ENCODE results near the gene GPC3.

Gene GPC3

GRCh38 chrX:133965321-133965720, 20.1 kb downstream of the GPC3 start:
- DNase-seq: no peak

DNA sequence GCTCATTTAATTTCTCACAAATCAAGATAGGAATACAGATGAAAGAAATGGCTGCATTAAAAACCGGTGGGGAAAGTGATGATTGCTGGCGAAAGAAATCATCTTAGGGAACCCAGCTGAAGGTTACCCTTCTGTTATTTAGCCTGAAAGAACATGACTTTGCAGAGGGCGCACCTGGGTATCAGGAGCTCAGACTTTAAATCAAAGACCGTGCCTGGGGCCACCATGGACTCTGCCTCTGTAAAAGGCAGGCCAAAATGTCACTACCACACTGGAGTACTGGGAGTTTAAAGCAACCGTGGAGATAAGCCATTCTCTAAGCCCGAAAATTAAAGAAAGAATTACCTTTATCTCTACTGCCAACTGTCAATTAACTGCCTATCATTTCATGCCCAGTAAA, 24.3 kb downstream of the GPC3 start:
- DNase-seq: no peak

DNA sequence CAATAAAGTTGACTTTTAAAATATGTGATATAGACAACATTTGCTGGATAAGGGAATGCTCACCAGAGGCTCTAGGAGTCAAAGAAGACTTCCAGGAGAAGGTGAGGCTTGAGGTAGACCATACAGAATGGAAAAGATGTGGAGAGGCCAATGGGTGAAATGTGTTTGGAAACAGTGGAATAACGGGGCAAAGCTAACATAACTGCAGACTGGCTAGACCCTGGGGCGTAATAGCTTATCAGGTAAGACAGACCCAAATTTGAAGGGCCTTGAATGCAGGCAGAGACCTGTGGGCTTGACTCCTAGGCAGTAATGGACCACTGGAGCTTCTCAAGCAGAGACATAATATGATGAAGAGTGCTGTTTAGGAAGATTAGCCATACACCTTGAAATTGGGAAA, 25.4 kb downstream of the GPC3 start:
- no peak for DNase-seq

DNA sequence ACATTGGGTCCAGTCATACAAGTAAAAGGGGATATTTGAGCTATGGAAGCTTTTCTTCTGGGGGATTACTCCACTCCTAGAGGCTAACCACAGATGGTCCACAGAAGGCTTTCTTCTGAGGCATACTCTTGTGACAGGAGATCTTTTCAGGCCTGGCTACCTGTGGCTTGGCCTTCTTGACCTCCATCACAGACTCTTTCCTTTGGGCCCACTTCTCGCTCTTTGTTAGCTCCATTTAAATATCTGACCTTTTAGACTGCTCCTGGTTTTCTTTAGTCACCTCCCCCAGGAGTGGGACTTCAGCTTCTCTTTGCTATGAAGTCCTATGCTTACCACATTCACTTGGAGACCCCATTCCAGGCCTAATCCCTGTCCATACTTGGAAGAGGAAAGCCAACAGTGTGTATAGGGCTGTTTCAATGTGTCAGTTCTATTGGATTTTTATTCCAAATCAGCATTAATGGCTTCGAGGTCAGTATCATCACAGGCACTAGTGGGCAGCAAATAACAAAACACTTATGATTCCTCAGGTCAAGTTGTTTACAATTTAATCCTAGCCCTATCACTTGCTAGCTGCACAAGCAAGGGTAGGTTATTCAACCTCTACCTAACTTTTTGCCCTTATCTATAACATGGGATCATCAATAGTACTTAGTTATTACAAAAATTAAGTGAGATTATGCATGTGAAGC, 26.3 kb downstream of the GPC3 start:
- DNase-seq: no peak

DNA sequence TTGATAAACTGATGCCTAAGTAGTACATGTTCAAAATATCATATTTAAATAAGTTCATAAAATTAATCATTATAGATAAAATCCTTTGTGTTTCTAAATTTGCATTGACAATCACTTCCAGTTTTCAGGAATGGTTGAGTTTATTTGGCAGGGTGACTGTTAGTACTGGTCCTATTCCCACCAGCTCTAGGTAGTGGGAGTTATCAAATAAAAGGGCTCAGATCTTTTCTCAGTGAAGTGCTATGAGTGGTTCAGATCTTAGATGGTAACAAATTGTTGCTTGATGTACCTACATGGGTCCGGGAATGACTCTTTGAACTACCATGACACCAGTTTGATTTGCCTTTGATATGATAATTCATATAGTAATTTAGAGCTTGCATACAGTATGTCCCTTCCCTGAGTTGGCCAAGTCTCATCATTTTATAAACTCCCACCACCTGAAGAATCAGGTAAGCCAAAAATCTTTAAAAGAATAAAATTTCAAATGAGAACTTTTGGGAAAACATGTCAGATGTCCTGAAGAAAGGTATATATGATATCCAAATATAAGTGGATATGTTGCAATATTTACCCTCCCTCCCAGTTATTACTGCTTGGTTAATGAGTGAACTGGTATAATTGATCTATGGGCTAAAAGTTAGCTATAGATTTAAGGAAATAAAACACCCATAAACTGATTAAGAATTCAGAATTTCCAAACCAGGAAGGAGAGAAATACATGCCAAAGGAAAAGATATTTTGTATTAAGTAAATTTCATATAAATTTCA, 28.6 kb downstream of the GPC3 start:
- DNase-seq: no peak

GRCh38 chrX:133953785-133954355, 31.5 kb downstream of the GPC3 start:
- no peak for DNase-seq

GRCh38 chrX:133953078-133953477, 32.3 kb downstream of the GPC3 start:
- no peak for DNase-seq

DNA sequence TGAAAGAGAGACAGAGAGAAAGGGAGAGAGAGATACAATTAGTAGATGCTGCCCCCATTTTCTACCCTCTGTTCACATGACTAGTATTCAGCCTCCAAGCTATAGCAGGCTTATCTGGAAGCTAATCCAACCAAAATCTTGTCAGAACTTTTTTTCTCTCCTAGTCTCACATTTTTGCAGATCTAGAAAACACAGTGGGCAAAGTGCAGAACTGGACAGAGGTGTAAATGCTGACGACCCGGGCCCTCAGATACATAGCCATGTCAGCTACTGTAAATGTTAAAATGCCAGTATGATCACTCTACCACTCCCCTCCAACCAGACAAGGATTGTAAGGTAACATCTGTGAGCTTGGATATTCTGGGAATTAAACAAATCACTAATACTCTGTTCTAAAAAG, 34.3 kb downstream of the GPC3 start:
- DNase-seq: no peak

DNA sequence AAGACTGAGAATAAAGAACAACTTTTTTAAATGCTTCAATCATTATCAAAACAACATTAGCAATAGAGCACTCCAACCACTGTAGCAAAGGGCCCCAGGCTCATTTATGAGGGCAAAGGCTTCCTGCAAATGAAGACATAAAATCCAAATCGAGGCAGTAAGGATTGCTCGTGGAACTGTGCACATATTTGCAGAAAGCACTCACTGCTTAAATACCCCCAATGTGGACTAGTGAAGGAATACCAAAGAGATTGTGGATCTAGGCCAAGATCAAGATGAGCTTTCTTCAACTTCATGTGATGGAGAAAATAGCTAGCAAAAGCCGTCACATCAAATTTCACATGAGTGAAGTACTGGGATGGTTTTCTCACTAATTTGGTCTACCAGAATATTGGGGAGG, 35.2 kb downstream of the GPC3 start:
- DNase-seq: no peak

DNA sequence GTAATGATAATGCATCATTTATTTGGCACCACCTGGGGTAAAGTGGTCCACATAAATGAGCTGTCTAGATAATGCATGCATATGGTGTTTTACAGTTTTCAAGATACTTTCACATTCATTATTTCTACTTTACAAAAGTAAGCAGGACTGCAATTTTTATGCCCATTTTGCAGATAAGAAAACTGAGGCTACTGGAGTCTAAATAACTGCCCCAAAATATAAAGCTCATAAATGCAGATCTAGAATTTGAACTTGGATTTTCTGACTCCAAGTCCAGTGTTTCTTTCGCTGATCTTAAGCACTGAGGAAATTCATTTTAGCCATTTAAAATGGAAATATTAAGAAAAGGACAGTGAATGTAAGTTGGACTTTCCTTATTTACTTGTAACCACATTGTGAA, 36.5 kb downstream of the GPC3 start:
- DNase-seq: no peak

GRCh38 chrX:133947996-133948395, 37.4 kb downstream of the GPC3 start:
- no peak for DNase-seq

DNA sequence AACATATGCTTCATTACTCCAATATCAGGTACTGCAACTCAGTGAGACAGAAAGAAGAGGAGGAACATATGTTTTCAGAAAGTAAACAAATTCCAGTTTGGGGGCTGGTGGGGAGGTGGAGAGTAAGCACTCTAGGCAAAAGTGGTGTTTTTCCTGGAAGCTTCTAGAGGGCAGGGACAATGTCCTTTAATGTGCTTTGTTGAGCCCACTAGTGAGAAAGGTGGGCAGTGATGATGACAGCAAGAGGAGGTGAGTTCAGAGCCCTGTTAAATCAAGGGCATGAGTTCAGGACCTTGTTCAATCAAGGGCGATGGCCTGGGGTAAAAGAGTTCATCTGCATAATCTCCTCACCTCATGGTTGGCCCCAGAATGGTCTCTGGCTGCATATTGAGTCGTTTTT, 38.4 kb downstream of the GPC3 start:
- DNase-seq: no peak

DNA sequence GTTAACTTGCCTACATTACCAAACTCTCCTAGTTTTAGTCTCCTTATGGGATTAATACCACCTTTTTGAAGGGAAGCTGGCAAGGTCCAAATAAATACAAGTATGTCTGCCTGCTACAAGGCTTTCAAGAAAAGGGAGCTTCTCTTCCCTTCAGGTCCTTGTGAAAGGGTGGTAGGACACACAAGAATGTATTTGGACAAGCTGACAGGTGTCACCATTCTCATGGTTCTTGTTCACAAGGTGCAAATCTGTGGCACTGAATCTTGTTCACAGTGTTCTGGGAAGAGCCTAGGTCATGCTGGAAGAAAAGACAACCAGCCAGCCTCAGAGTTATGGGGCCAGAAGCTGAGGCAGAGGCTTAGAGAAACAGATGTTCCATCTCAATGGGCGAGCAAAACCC, 41.9 kb downstream of the GPC3 start:
- no peak for DNase-seq

DNA sequence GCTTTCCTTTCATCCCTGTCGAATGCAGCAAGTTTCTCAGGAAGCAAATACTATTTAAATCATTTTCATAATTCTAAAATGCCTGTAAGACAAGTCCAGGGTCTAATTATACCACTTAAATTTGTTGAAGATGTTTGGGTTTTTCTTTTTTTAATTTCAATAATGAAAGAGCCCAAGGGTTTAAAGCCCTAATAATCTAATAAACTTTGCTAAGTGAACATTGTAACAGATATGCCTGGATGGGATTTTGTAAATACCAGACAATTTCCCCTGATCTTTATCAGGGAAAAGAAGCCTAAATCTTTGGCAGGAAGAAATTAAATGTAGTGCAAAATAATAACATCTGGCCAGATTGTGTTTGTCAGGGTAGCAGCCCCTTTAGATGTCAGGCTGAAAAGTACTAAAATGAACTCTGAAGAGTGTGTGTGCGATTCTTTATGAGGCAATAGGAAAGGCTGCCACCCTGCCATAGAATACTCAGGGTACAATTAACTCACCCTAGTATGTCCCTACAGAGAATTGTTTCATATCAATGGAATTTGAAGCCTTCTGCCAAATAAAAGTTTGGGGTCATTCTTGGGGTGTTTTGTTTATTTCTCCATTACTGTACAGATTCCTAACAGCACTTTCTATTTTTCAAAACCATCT, 45.6 kb downstream of the GPC3 start:
- DNase-seq: no peak

GRCh38 chrX:133938530-133938929, 46.9 kb downstream of the GPC3 start:
- DNase-seq: no peak

- no peak for DNase-seq
Measured at GRCh38 chrX:133937022-133937421, 48.4 kb downstream of the GPC3 start.

DNA sequence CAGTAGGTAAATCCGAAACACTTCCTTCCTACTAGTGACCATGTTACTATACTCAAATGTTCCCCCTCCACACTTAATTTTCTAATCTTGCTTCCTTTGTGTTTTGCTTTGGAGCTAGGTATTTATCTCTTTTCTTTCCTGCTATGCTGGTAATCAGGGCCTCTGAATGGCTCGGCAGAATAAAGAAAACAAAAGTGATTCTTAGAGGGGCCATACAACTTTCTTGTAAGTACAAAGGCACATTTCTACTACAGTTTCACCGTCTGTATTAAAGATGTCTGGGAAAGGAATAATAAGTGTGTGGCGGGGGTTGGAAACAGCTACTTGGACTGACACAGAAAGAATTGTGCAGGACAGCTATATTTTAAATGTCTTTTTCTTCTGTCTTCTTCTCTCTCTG, 50.3 kb downstream of the GPC3 start:
- no peak for DNase-seq

DNA sequence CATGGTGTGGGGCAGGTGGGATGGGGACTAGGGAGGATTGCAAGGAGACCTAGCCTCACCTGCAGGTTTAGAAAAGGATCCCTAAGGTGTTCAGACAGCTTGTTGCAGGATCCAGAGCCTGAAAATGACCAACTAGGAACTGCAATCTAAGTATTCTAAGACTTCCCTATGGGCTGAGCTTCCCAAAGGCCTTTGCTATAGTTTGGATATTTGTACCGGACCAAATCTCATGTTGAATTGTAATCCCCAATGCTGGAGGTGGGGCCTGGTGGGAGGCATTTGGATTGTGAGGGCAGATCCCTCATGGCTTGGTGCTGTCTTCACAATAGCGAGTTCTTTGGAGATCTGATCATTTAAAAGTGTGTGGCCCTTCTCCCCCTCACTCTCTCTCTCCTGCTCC, 52.1 kb downstream of the GPC3 start:
- DNase-seq: no peak

GRCh38 chrX:133929836-133930464, 55.4 kb downstream of the GPC3 start:
- no peak for DNase-seq

GRCh38 chrX:133928365-133928764, 57.0 kb downstream of the GPC3 start:
- no peak for DNase-seq

DNA sequence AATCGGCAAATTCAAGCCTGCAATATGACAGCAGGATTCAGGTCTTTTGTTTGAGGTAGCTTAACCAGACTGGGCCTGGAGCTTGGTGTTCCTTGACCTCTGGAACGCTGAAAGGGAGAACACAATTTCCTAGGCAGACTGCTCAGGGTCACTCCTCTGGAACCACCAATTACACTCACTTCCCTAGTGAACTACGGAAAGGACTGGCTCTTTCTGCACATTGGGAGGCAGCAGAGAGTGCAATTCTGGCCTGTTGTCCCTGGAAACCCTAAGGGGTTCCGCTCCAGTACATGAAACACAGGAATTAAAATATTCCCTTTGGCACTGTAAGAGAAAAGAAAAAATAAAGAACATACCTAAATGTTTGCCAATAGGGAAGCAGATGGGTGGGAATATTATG, 58.6 kb downstream of the GPC3 start:
- no peak for DNase-seq

- DNase-seq: no peak
Measured at GRCh38 chrX:133926099-133926498, 59.3 kb downstream of the GPC3 start.

- no peak for DNase-seq
Measured at GRCh38 chrX:133924548-133924947, 60.8 kb downstream of the GPC3 start.

All from left hindlimb (tissue), 1 donor.